A549 (cell line): ENCODE measurements around the gene CTU2. TPM values are rescaled to one million over a fixed set of nuclear protein-coding genes. Genes with fewer than 3 reads are reported as not detected.

ENCODE experiments used
- CBX2 ChIP-seq: fragments of 200-600 bp; sonication (generic); IDR thresholded peaks from 2 replicates; pipeline ENCODE4 v1.6.1; 2016; ENCODE audit warnings: low read depth, mild to moderate bottlenecking, borderline replicate concordance
- CBX8 ChIP-seq: fragments of 200-600 bp; sonication (generic); IDR thresholded peaks from 2 replicates; pipeline ENCODE4 v1.6.1; 2016
- CHD2 ChIP-seq: fragments of 150-350 bp; IDR thresholded peaks from 2 replicates; pipeline ENCODE4 v1.6.1; 2014; ENCODE audit warnings: low read length; ENCODE audit not compliant: partially characterized antibody
- EHF ChIP-seq: fragments of 250-450 bp; sonication (Bioruptor Pico); IDR thresholded peaks from 2 replicates; pipeline ENCODE4 v1.5.0; 2020; ENCODE audit warnings: mild to moderate bottlenecking
- EHMT2 ChIP-seq: fragments of 200-600 bp; sonication (generic); IDR thresholded peaks from 2 replicates; pipeline ENCODE4 v1.6.1; 2016; ENCODE audit warnings: antibody characterized with exemption, low read depth, mild to moderate bottlenecking, moderate library complexity
- ESRRA ChIP-seq: fragments of 150-350 bp; IDR thresholded peaks from 2 replicates; pipeline ENCODE4 v1.6.1; 2014; ENCODE audit warnings: mild to moderate bottlenecking, low read length, borderline replicate concordance
- FOSB ChIP-seq: fragments of 250-450 bp; sonication (Bioruptor Pico); IDR thresholded peaks from 2 replicates; pipeline ENCODE4 v1.5.0; 2020; ENCODE audit warnings: mild to moderate bottlenecking, moderate library complexity
- FOSL2 ChIP-seq, 2 experiments: fragments of 450-650 bp in 1 of 2; fragments of >200 bp in 1 of 2; sonication (Bioruptor Twin) in 1 of 2; formaldehyde crosslinking; IDR thresholded peaks; 2 replicates each; pipeline versions ENCODE4 v1.5.0 to v1.6.1; 2016 to 2020; ENCODE audit warnings: mild to moderate bottlenecking in 1 of 2, moderate library complexity in 1 of 2
- FOXS1 ChIP-seq: fragments of 250-450 bp; sonication (Bioruptor Pico); IDR thresholded peaks from 2 replicates; pipeline ENCODE4 v1.5.0; 2020; ENCODE audit warnings: mild to moderate bottlenecking, moderate library complexity
- HDAC2 ChIP-seq: fragments of 200-600 bp; sonication (generic); IDR thresholded peaks from 2 replicates; pipeline ENCODE4 v1.6.1; 2016
- HOXB13 ChIP-seq: fragments of 250-450 bp; sonication (Bioruptor Pico); IDR thresholded peaks from 2 replicates; pipeline ENCODE4 v1.5.0; 2020; ENCODE audit warnings: low read depth, mild to moderate bottlenecking, moderate library complexity
- HOXB5 ChIP-seq: fragments of 250-450 bp; sonication (Bioruptor Pico); IDR thresholded peaks from 2 replicates; pipeline ENCODE4 v1.5.0; 2020; ENCODE audit warnings: mild to moderate bottlenecking, moderate library complexity
- JUNB ChIP-seq: fragments of >200 bp; sonication (Bioruptor Twin); formaldehyde crosslinking; IDR thresholded peaks from 2 replicates; pipeline ENCODE4 v1.6.1; 2016
- KDM1A ChIP-seq: fragments of 200-600 bp; sonication (generic); IDR thresholded peaks from 2 replicates; pipeline ENCODE4 v1.6.1; 2016; ENCODE audit warnings: low read depth, mild to moderate bottlenecking
- KDM5A ChIP-seq: fragments of 200-600 bp; sonication (generic); IDR thresholded peaks from 2 replicates; pipeline ENCODE4 v1.6.1; 2016; ENCODE audit warnings: antibody characterized with exemption, mild to moderate bottlenecking
- MAFK ChIP-seq: fragments of 450-650 bp; IDR thresholded peaks from 2 replicates; pipeline ENCODE4 v1.6.1; 2014; ENCODE audit not compliant: partially characterized antibody
- MYC ChIP-seq: IDR thresholded peaks from 2 replicates; pipeline ENCODE4 v1.6.1; 2012; ENCODE audit warnings: mild to moderate bottlenecking, inconsistent platforms, low read length, improper control_type of control experiment, borderline replicate concordance
- NFE2L2 ChIP-seq: fragments of 150-350 bp; conservative IDR thresholded peaks from 2 replicates; pipeline ENCODE4 v1.6.1; 2014; ENCODE audit warnings: low read length
- NR3C1 ChIP-seq: fragments of >200 bp; sonication (Bioruptor Twin); formaldehyde crosslinking; IDR thresholded peaks from 3 replicates; pipeline ENCODE4 v1.6.1; 2017
- PHF8 ChIP-seq: fragments of 200-600 bp; sonication (generic); IDR thresholded peaks from 2 replicates; pipeline ENCODE4 v1.6.1; 2016; ENCODE audit warnings: low read depth, mild to moderate bottlenecking, antibody characterized with exemption, moderate library complexity, borderline replicate concordance
- POLR2AphosphoS2 ChIP-seq: conservative IDR thresholded peaks from 2 replicates; pipeline ENCODE4 v1.6.1; 2012; ENCODE audit warnings: low read length, improper control_type of control experiment, inconsistent platforms
- RARB ChIP-seq: fragments of 250-450 bp; sonication (Bioruptor Pico); IDR thresholded peaks from 2 replicates; pipeline ENCODE4 v1.8.0; 2021; ENCODE audit warnings: mild to moderate bottlenecking, moderate library complexity
- RNF2 ChIP-seq: fragments of 200-600 bp; sonication (generic); IDR thresholded peaks from 2 replicates; pipeline ENCODE4 v1.6.1; 2016; ENCODE audit warnings: low read depth, mild to moderate bottlenecking, antibody characterized with exemption, moderate library complexity, borderline replicate concordance
- SREBF2 ChIP-seq: fragments of 450-650 bp; IDR thresholded peaks from 2 replicates; pipeline ENCODE4 v1.6.1; 2014; ENCODE audit warnings: mild to moderate bottlenecking, moderate library complexity
- TP53 ChIP-seq: fragments of 250-450 bp; sonication (Bioruptor Pico); IDR thresholded peaks from 2 replicates; pipeline ENCODE4 v1.5.0; 2021; ENCODE audit warnings: mild to moderate bottlenecking, moderate library complexity
- ZFP36 ChIP-seq: fragments of 450-650 bp; IDR thresholded peaks from 2 replicates; pipeline ENCODE4 v1.6.1; 2014; ENCODE audit warnings: borderline replicate concordance; ENCODE audit not compliant: partially characterized antibody
- ZSCAN20 ChIP-seq: fragments of 250-450 bp; sonication (Bioruptor Pico); IDR thresholded peaks from 2 replicates; pipeline ENCODE4 v1.8.0; 2022; ENCODE audit warnings: mild to moderate bottlenecking, moderate library complexity
- polyA plus RNA-seq, 4 experiments: library from polyadenylated mRNA; depleted of rRNA in 3 of 4; stranded (reverse); fragments of >200 nt; fragmentation: RNase III in 1 of 4; extraction: RNeasy Plus Mini Kit Qiagen cat#74134 plus additional on column Dnase treatment in 1 of 4; gene quantifications; 2 replicates in 3 of 4; 3 replicates in 1 of 4; pipeline ENCODE4 v1.2.3, GENCODE V29; 2011 to 2017
- TF ChIP-seq, protein P1 (sequence below): fragments of >200 bp; sonication (Bioruptor Twin); formaldehyde crosslinking; IDR thresholded peaks from 3 replicates; pipeline ENCODE4 v1.5.1; 2016
- TF ChIP-seq, protein P2 (sequence below): IDR thresholded peaks from 2 replicates; pipeline ENCODE4 v1.6.1; 2012
- TF ChIP-seq, protein P3 (sequence below): fragments of 200-600 bp; sonication (generic); IDR thresholded peaks from 2 replicates; pipeline ENCODE4 v1.6.1; 2016; ENCODE audit warnings: antibody characterized with exemption, mild to moderate bottlenecking, moderate library complexity
- TF ChIP-seq, protein P4 (sequence below): fragments of 250-450 bp; sonication (Bioruptor Pico); IDR thresholded peaks from 2 replicates; pipeline ENCODE4 v1.5.0; 2021; ENCODE audit warnings: mild to moderate bottlenecking, moderate library complexity, borderline replicate concordance
- TF ChIP-seq, protein P5 (sequence below): fragments of >200 bp; sonication (Bioruptor Twin); formaldehyde crosslinking; IDR thresholded peaks from 2 replicates; pipeline ENCODE4 v1.6.1; 2016

The CTU2 gene
- polyA plus RNA-seq, 2 of the 4 experiments (the other 2 are of a cell fraction) = 16.4 to 21.8 TPM

DNA sequence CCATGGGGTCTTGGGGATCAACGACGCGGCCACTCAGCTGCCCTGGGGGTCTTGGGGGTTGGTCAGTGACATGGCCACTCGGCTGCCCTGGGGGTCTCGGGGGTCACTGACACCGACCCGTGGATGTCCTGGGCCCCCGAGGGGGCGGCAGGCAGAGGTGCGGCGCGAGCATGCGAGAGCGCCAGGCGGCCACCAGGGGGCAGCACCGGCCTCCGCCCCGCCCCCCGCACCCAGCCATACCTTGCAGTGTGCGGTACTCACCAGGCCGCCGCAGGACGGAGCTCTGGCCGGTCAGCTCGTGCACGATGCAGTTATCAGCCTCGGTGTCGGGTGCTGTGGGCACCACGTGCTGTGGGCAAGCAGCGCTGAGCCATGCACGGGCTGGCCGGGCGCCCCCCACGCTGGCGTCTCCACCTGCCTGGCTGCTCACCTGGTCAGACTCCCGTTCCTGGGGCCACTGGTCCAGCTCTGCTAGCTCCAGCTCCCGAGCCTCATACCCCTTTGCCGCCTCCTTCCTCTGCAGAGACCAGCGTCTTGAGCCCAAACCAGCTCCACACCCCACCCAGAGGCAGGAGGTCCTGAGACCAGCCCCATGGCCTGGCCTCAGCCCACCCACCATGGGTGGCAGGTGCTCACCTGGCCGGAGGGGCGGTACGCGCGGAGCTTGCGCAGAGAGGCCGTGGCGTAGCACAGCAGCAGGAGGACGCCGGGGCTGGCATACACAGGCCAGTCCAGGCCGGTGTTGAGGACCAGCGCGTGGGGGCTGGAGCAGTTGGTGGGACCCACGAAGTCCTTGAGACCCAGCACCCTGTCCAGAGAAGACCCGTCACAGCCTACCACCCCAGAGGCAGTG is 31.2 kb downstream of the CTU2 start (continued):
- TF ChIP-seq, protein P1, sequence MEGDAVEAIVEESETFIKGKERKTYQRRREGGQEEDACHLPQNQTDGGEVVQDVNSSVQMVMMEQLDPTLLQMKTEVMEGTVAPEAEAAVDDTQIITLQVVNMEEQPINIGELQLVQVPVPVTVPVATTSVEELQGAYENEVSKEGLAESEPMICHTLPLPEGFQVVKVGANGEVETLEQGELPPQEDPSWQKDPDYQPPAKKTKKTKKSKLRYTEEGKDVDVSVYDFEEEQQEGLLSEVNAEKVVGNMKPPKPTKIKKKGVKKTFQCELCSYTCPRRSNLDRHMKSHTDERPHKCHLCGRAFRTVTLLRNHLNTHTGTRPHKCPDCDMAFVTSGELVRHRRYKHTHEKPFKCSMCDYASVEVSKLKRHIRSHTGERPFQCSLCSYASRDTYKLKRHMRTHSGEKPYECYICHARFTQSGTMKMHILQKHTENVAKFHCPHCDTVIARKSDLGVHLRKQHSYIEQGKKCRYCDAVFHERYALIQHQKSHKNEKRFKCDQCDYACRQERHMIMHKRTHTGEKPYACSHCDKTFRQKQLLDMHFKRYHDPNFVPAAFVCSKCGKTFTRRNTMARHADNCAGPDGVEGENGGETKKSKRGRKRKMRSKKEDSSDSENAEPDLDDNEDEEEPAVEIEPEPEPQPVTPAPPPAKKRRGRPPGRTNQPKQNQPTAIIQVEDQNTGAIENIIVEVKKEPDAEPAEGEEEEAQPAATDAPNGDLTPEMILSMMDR = peak; percentile 98
- TF ChIP-seq FOXS1 (no peak), JUNB (no peak), ZSCAN20 (no peak), MYC (peak; percentile 93; the same call in 1 of the 2 replicates), CHD2 (no peak), POLR2AphosphoS2 (no peak), SREBF2 (no peak), RNF2 (no peak), CBX2 (no peak), ESRRA (no peak), HOXB5 (0 out of 2 replicates have a peak, but pooled peaks have one; percentile 28), KDM5A (no peak), TP53 (CRISPR knock-in tag) (no peak), NR3C1 (no peak), HDAC2 (no peak), FOSL2 (IDR thresholded peaks at IDR 0.05) (no peak), FOSL2 (CRISPR knock-in tag; IDR thresholded peaks at IDR 0.05) (no peak), NFE2L2 (no peak), CBX8 (no peak), KDM1A (no peak), RARB (no peak), HOXB13 (no peak), MAFK (no peak), PHF8 (no peak), ZFP36 (no peak), EHMT2 (no peak), EHF (CRISPR knock-in tag) (0 out of 2 replicates have a peak, but pooled peaks have one; percentile 44), FOSB (no peak)
- TF ChIP-seq, protein P2, sequence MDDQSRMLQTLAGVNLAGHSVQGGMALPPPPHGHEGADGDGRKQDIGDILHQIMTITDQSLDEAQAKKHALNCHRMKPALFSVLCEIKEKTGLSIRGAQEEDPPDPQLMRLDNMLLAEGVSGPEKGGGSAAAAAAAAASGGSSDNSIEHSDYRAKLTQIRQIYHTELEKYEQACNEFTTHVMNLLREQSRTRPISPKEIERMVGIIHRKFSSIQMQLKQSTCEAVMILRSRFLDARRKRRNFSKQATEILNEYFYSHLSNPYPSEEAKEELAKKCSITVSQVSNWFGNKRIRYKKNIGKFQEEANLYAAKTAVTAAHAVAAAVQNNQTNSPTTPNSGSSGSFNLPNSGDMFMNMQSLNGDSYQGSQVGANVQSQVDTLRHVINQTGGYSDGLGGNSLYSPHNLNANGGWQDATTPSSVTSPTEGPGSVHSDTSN = no peak
- TF ChIP-seq, protein P3, sequence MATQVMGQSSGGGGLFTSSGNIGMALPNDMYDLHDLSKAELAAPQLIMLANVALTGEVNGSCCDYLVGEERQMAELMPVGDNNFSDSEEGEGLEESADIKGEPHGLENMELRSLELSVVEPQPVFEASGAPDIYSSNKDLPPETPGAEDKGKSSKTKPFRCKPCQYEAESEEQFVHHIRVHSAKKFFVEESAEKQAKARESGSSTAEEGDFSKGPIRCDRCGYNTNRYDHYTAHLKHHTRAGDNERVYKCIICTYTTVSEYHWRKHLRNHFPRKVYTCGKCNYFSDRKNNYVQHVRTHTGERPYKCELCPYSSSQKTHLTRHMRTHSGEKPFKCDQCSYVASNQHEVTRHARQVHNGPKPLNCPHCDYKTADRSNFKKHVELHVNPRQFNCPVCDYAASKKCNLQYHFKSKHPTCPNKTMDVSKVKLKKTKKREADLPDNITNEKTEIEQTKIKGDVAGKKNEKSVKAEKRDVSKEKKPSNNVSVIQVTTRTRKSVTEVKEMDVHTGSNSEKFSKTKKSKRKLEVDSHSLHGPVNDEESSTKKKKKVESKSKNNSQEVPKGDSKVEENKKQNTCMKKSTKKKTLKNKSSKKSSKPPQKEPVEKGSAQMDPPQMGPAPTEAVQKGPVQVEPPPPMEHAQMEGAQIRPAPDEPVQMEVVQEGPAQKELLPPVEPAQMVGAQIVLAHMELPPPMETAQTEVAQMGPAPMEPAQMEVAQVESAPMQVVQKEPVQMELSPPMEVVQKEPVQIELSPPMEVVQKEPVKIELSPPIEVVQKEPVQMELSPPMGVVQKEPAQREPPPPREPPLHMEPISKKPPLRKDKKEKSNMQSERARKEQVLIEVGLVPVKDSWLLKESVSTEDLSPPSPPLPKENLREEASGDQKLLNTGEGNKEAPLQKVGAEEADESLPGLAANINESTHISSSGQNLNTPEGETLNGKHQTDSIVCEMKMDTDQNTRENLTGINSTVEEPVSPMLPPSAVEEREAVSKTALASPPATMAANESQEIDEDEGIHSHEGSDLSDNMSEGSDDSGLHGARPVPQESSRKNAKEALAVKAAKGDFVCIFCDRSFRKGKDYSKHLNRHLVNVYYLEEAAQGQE = no peak
- TF ChIP-seq, protein P4, sequence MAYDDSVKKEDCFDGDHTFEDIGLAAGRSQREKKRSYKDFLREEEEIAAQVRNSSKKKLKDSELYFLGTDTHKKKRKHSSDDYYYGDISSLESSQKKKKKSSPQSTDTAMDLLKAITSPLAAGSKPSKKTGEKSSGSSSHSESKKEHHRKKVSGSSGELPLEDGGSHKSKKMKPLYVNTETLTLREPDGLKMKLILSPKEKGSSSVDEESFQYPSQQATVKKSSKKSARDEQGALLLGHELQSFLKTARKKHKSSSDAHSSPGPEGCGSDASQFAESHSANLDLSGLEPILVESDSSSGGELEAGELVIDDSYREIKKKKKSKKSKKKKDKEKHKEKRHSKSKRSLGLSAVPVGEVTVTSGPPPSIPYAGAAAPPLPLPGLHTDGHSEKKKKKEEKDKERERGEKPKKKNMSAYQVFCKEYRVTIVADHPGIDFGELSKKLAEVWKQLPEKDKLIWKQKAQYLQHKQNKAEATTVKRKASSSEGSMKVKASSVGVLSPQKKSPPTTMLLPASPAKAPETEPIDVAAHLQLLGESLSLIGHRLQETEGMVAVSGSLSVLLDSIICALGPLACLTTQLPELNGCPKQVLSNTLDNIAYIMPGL (CRISPR knock-in tag) = no peak; the same call in 1 of the 2 replicates
- TF ChIP-seq, protein P5, sequence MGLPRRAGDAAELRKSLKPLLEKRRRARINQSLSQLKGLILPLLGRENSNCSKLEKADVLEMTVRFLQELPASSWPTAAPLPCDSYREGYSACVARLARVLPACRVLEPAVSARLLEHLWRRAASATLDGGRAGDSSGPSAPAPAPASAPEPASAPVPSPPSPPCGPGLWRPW = no peak
